B cell (primary cell): ENCODE measurements around the gene ARHGAP6. TPM values are rescaled to one million over a fixed set of nuclear protein-coding genes. Genes with fewer than 3 reads are reported as not detected.

ENCODE experiments used
- ATAC-seq: fragments of 200-7000 bp; cut with Tn5 transposase; one replicate; pipeline ENCODE4 v1.10.0; 2021; ENCODE audit warnings: low read depth, mild to moderate bottlenecking, moderate number of reproducible peaks, moderate library complexity
- CTCF ChIA-PET: fragments of 350-600 bp; sonication (Branson Sonifier 250); formaldehyde crosslinking; loops from one replicate; lab custom pipeline; 2021; ENCODE audit warnings: antibody characterized with exemption, inconsistent platforms; lab: Charles Lee
- POLR2A ChIA-PET: fragments of 350-600 bp; sonication (Branson Sonifier 250); formaldehyde crosslinking; loops from one replicate; lab custom pipeline; 2021; ENCODE audit warnings: antibody characterized with exemption; lab: Charles Lee
- DNase-seq: peaks from one replicate; pipeline ENCODE4 v3.0.0; 2013
- H2AFZ ChIP-seq: 2 replicates; pipeline ENCODE4 v1.6.1; 2012; ENCODE audit warnings: mild to moderate bottlenecking, low read depth, low read length; ENCODE audit not compliant: insufficient read depth, poor library complexity, severe bottlenecking
- H3K27ac ChIP-seq, 2 donors: 1 replicate in 1 of 2; 2 replicates in 1 of 2; pipeline ENCODE4 v1.5.1; 2012 to 2013; ENCODE audit warnings: low read length in 2 of 2, mild to moderate bottlenecking in 2 of 2, moderate library complexity in 1 of 2
- H3K27me3 ChIP-seq, 4 experiments: fragments of 200-600 bp in 1 of 4; sonication (generic) in 1 of 4; replicated peaks in 1 of 4; 1 replicate in 2 of 4; 2 replicates in 2 of 4; pipeline versions ENCODE4 v1.6.1 to v1.7.0; 2013 to 2016; ENCODE audit warnings: low read length in 3 of 4, mild to moderate bottlenecking in 2 of 4, mixed read lengths in 1 of 4, moderate library complexity in 1 of 4; ENCODE audit not compliant: insufficient read depth in 4 of 4, control insufficient read depth in 3 of 4; ENCODE audit errors: control extremely low read depth in 1 of 4
- H3K36me3 ChIP-seq, 2 experiments: replicated peaks in 1 of 2; 1 replicate in 1 of 2; 2 replicates in 1 of 2; pipeline versions ENCODE4 v1.6.1 to v1.7.1; 2013; ENCODE audit warnings: low read length in 1 of 2; ENCODE audit not compliant: insufficient read depth in 2 of 2, control insufficient read depth in 1 of 2; ENCODE audit errors: control extremely low read depth in 1 of 2, extremely low read depth in 1 of 2
- H3K4me1 ChIP-seq, 2 donors: fragments of 200-600 bp in 1 of 2; sonication (generic) in 1 of 2; 1 replicate in 1 of 2; 2 replicates in 1 of 2; pipeline versions ENCODE4 v1.5.1 to v1.6.1; 2013 to 2017; ENCODE audit warnings: low read length in 2 of 2; ENCODE audit not compliant: control insufficient read depth in 2 of 2, insufficient read depth in 2 of 2
- H3K4me2 ChIP-seq: replicated peaks from 2 replicates; pipeline ENCODE3; 2012; ENCODE audit warnings: mild to moderate bottlenecking, low read depth, low read length; ENCODE audit not compliant: poor library complexity, severe bottlenecking
- H3K4me3 ChIP-seq, 5 experiments: fragments of 200-600 bp in 1 of 5; sonication (generic) in 1 of 5; 1 replicate in 3 of 5; 2 replicates in 2 of 5; pipeline versions ENCODE4 v1.5.1 to v1.7.0; 2011 to 2016; ENCODE audit warnings: low read length in 4 of 5, mild to moderate bottlenecking in 4 of 5, low read depth in 2 of 5, control low read depth in 1 of 5, moderate library complexity in 1 of 5; ENCODE audit not compliant: insufficient read depth in 1 of 5; ENCODE audit errors: control extremely low read depth in 1 of 5, extremely low read depth in 1 of 5
- H3K79me2 ChIP-seq: fragments of 200-600 bp; sonication (generic); one replicate; pipeline ENCODE4 v1.6.0; 2016; ENCODE audit warnings: low read length; ENCODE audit not compliant: control insufficient read depth, insufficient read depth
- H3K9ac ChIP-seq: fragments of 200-600 bp; sonication (generic); 2 replicates; pipeline ENCODE4 v1.6.1; 2017; ENCODE audit warnings: mild to moderate bottlenecking, low read length, moderate library complexity
- H3K9me3 ChIP-seq, 3 donors: one replicate each; pipeline versions ENCODE4 v1.6.1 to v1.7.1; 2013; ENCODE audit warnings: low read length in 2 of 3; ENCODE audit not compliant: control insufficient read depth in 2 of 3, insufficient read depth in 1 of 3; ENCODE audit errors: control extremely low read depth in 1 of 3
- H4K20me1 ChIP-seq: 2 replicates; pipeline ENCODE4 v1.6.0; 2012; ENCODE audit warnings: mild to moderate bottlenecking, low read length; ENCODE audit not compliant: insufficient read depth, control insufficient read depth, poor library complexity, severe bottlenecking
- H3K27ac Mint-ChIP-seq: one replicate; pipeline ENCODE4 v1.8.0; 2021; ENCODE audit warnings: mixed read lengths
- H3K27me3 Mint-ChIP-seq: one replicate; pipeline ENCODE4 v1.8.0; 2021; ENCODE audit warnings: mixed read lengths
- H3K4me1 Mint-ChIP-seq: one replicate; pipeline ENCODE4 v1.8.0; 2021; ENCODE audit warnings: mixed read lengths
- H3K4me3 Mint-ChIP-seq: one replicate; pipeline ENCODE4 v1.8.0; 2021; ENCODE audit warnings: mixed read lengths
- H3K9me3 Mint-ChIP-seq: one replicate; pipeline ENCODE4 v1.8.0; 2022; ENCODE audit warnings: mixed read lengths; ENCODE audit not compliant: insufficient read depth
- EZH2 ChIP-seq: IDR thresholded peaks from 2 replicates; pipeline ENCODE4 v1.6.1; 2012; ENCODE audit warnings: borderline replicate concordance, low read depth, mild to moderate bottlenecking, moderate library complexity, low read length; ENCODE audit not compliant: insufficient read depth, poor library complexity, severe bottlenecking
- WGBS: methylation state at CpG from one replicate; pipeline ENCODE4 v1.1.5; 2013; ENCODE audit warnings: missing lambda C conversion rate; ENCODE audit not compliant: insufficient coverage; 5-methylcytosine and 5-hydroxymethylcytosine counted together
- intact Hi-C: fragments of 100-400 bp; cut with micrococcal nuclease; formaldehyde crosslinking; loops from one replicate; pipeline ENCODE4 v1.10.0; 2022
- polyA plus RNA-seq: library from polyadenylated mRNA; depleted of rRNA; stranded (reverse); fragments of >200 nt; gene quantifications from 2 replicates; pipeline ENCODE4 v1.2.3, GENCODE V29; 2012
- total RNA-seq, 2 donors: library from RNA; stranded (reverse); fragments of 120-200 nt in 1 of 2; gene quantifications; 1 replicate in 1 of 2; 2 replicates in 1 of 2; pipeline versions ENCODE4 v1.2.3 to v1.2.4, GENCODE V29; 2013 to 2022
- TF ChIP-seq, protein P1 (sequence below): fragments of 200-600 bp; IDR thresholded peaks from one replicate; pipeline ENCODE4 v1.8.0; 2022; ENCODE audit warnings: antibody characterized with exemption, mild to moderate bottlenecking

Gene ARHGAP6
- total and polyA plus RNA-seq, 2 donors (not counting 1 experiment from before 2014, with no cell fraction given) = 1.6 to 2.6 TPM

DNA sequence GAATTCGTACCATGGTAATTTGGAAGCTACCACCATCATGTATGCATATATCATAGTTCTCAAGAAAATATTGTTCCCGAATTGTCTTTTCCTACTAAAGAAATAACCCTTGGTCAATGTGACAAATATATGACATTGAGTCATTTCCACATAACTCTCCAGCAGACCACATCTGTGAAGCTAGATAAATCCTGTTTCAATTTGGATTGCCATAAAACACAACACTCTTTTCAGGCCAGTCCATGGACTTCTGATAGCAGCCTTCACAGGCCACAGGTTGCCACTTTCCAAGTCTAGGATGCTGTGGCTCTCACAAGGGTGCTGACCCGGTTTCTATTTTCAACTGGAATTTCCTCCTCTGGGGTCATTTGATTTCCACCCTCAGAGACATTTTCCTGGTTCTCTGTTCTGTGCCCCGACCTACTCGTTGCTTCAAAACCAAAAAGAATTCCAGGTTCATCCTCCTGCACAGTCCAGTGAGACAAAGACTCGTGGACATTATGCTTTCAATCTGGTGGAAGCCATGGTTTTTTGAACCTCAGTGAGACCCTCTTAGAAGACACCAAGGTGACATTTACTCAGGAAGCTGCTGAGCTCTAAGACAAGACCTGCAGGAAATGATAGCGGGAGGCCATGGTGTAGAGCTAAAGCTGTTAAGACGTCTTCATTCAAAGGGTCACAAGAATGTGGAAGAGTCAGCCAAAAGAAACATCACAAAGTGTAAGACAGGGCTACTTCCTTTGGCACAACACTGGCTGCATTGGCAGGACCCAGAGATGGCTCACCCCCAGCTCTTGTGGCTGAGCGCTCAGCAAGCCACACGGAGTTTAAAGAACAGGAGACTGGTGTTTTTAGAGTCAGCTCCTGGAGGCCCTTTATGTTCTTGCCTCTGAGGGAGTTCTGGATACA, 252.8 kb downstream of the ARHGAP6 start:
- Histone ChIP-seq H3K27me3 (no peaks in the 10 kb centered on the region), H3K4me3 (no peak overlapping the region), H3K79me2 (no peaks in the 10 kb centered on the region), H3K9me3 (no peaks in the 10 kb centered on the region), H3K4me2 (no peak overlapping the region), H3K27ac (no peak overlapping the region), H2AFZ (no peak overlapping the region), H3K36me3 (no peaks in the 10 kb centered on the region), H4K20me1 (no peaks in the 10 kb centered on the region), H3K4me1 (no peaks in the 10 kb centered on the region), H3K9ac (no peak overlapping the region)
- no peak for ATAC-seq
- no peaks in the 10 kb centered on the region for H3K9me3 Mint-ChIP-seq
- H3K27ac Mint-ChIP-seq = no peak overlapping the region
- ChIA-PET POLR2A (no interaction called here), CTCF (interaction anchor here (0.6 kb wide), 1 partner anchor 1323 kb away, joined by 3 read pairs; no protein-coding TSS in a partner anchor)
- H3K27me3 Mint-ChIP-seq = no peaks in the 10 kb centered on the region
- no peak for TF ChIP-seq EZH2
- TF ChIP-seq, protein P1, sequence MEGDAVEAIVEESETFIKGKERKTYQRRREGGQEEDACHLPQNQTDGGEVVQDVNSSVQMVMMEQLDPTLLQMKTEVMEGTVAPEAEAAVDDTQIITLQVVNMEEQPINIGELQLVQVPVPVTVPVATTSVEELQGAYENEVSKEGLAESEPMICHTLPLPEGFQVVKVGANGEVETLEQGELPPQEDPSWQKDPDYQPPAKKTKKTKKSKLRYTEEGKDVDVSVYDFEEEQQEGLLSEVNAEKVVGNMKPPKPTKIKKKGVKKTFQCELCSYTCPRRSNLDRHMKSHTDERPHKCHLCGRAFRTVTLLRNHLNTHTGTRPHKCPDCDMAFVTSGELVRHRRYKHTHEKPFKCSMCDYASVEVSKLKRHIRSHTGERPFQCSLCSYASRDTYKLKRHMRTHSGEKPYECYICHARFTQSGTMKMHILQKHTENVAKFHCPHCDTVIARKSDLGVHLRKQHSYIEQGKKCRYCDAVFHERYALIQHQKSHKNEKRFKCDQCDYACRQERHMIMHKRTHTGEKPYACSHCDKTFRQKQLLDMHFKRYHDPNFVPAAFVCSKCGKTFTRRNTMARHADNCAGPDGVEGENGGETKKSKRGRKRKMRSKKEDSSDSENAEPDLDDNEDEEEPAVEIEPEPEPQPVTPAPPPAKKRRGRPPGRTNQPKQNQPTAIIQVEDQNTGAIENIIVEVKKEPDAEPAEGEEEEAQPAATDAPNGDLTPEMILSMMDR = no peak
- no peak for DNase-seq
- WGBS = 86% methylated on average over 6 of the region's 10 CpGs
- no peaks in the 10 kb centered on the region for H3K4me1 Mint-ChIP-seq
- no peak overlapping the region for H3K4me3 Mint-ChIP-seq
- intact Hi-C loops = no loop called here

DNA sequence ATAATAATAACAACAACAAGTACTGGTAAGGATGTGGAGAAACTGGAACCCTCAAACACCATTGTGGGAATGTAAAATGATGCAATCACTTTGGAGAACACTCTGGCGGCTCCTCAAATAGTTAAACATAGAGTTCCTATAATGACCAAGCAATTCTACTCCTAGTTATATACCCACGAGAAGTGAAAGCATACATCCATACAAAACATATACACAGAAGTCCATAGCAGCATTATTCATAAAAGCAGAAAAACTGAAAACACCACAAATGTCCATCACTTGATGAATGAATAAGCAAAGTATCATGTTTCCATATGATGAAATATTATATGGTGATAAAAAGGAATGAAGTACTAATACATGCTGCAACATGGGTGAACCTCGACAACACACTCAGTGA, 255.8 kb downstream of the ARHGAP6 start:
- H3K4me3 ChIP-seq = no peak overlapping the region
- H3K4me2 ChIP-seq = no peak overlapping the region
- no peaks in the 10 kb centered on the region for H3K36me3 ChIP-seq
- no peaks in the 10 kb centered on the region for H3K9me3 ChIP-seq
- H3K9me3 Mint-ChIP-seq = no peaks in the 10 kb centered on the region
- no peak overlapping the region for H2AFZ ChIP-seq
- no CpG with 5 or more reads among the region's 3 CpGs for WGBS
- DNase-seq (no peak), ATAC-seq (no peak)
- H3K4me1 Mint-ChIP-seq = no peaks in the 10 kb centered on the region
- no peaks in the 10 kb centered on the region for H4K20me1 ChIP-seq
- no peak overlapping the region for H3K4me3 Mint-ChIP-seq
- no peaks in the 10 kb centered on the region for H3K27me3 ChIP-seq
- H3K27me3 Mint-ChIP-seq = no peaks in the 10 kb centered on the region
- ChIA-PET POLR2A (no interaction called here), CTCF (no interaction called here)
- no peaks in the 10 kb centered on the region for H3K4me1 ChIP-seq
- no peaks in the 10 kb centered on the region for H3K79me2 ChIP-seq
- TF ChIP-seq, protein P1 = no peak
- no peak overlapping the region for H3K9ac ChIP-seq
- intact Hi-C loops = no loop called here
- no peak overlapping the region for H3K27ac Mint-ChIP-seq
- no peak overlapping the region for H3K27ac ChIP-seq
